GM21786 (cell line): ENCODE results near the gene TANC1.
"Not testable (repeated sequence)": the region's sequence is repeated elsewhere in the genome, so short reads cannot be mapped to it uniquely, and the experiment has no call there.

Experiments
- ATAC-seq: cut with Tn5 transposase; IDR thresholded peaks from one replicate; pipeline ENCODE4 v1.9.1; 2021; ENCODE audit not compliant: unreplicated experiment

The TANC1 gene

DNA sequence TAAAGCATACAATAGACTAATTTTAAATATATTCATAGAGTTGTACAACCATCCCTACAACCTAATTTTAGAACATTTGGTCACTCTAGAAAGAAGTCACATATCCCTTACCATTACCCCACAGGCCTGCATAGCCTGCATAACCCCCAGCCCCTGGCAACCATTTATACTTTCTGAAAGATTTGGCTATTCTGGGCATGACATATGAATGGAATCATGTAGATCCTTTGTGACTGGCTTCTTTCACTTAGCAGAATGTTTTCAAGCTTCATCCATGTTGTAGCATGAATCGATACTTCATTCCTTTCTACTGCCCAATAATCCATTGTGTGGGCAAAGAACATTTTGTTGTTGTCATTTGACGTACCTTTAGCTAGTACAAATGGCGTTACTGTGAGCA lies 166.5 kb downstream of the TANC1 start:
- no peak for ATAC-seq

DNA sequence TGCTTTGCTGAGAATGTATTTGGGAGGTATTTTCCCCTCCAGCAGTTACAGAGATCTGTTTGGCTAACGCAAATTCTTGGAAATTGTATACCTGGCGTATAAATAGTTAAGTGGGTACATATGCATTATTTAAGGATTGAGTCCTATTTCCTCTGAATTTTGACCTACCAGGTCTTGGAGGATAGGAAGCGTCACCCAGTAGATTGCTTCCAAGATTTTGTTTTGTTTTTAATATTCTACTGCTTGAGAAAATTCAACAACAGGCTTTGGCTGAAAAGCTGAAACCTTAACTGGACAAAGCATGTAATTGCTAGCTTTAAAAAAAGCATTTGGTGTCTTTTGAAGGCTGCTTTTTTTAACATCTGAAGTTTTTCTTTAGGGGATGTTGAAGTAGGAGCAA lies 168.0 kb downstream of the TANC1 start:
- no peak for ATAC-seq

DNA sequence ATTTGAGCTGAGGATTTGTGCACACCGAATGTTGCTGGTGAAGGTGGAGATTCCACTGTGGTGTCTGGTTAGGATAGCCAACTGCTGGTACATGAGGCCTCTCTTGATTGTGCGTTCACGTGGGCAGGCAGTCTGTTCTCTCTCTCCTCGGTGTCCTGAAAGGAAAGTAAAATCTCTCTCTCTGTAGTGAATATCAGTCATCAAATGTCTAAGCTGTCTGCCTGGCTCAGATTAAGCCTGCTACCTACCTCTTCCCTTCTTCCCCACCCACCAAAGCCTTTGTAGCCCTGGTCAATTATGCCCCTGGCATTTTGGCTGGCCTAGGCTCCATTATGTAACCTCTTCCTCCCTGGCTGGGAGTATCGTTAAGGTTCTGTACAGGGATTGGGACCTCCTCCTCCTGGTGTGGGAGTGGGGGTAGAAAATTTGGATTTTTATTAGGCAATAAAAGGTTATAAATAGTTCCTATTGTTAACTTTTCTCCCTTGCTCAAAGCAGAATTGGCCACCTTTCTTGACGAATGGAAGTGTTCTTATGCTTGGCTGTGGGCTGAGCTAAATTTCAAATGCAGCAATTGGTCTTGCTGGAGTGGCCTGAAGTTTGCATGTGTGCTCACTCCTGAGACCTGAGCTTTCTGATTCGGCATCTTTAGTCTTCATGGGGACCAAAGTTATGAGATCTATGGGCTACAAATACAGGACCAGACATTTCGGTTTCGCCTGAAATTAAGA lies 169.2 kb downstream of the TANC1 start:
- no peak for ATAC-seq

DNA sequence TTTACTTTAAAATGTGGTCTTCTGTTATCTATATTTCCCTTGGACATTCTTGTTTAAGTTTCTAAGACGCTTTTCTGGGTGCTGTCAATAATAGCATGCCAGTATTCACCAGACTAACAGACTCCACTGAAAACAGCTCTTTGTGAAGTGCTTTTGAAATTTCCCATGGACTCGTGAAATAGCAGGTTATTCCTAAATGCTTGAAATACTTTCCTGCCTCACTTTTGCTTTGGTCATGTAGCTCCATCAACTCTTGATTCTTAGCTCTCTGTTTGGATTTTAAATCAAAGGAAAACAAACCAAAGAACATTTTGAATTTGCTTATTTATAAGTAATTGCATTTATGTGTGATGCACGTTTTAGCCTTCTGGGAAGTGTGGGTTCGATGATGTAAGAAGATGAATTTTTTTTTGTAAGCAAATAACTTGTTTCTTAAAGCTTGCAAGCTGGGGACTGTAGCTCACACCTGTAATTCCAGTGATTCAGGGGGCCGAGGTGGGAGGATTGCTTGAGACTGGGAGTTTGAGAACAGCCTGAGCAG lies 170.3 kb downstream of the TANC1 start:
- ATAC-seq = no peak

DNA sequence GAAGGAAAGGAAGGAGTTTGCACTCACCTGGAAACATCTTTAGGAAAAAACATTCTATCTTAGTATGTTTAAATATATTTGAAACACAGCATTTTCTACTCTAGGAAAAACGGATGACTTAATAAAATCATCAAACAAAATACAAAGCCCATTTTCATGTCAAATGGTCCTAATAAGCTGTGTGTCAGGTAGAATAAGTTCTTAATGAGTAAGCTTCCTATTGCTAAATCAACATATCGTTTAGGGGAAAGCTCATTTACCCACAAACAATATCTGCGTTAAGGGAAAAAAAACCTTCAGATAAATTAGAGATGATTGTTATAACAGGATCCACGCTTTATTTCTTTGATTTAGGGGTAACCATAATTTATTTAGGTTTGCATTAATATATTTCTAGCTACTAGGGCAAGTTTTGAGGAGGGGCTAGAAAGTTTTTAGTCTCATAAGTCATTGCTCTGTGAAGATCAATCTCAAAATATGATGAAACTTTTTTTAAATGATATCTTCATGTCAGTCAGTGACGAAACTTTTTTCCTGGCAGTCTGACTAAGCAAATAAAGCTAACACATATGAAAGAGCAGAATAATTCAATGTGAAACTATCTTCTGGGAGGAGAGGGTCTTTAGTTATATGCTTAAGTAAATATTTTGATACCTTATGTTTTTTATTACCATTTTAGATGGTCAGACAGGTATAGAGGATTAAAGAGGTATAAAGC lies 170.9 kb downstream of the TANC1 start:
- no peak for ATAC-seq

DNA sequence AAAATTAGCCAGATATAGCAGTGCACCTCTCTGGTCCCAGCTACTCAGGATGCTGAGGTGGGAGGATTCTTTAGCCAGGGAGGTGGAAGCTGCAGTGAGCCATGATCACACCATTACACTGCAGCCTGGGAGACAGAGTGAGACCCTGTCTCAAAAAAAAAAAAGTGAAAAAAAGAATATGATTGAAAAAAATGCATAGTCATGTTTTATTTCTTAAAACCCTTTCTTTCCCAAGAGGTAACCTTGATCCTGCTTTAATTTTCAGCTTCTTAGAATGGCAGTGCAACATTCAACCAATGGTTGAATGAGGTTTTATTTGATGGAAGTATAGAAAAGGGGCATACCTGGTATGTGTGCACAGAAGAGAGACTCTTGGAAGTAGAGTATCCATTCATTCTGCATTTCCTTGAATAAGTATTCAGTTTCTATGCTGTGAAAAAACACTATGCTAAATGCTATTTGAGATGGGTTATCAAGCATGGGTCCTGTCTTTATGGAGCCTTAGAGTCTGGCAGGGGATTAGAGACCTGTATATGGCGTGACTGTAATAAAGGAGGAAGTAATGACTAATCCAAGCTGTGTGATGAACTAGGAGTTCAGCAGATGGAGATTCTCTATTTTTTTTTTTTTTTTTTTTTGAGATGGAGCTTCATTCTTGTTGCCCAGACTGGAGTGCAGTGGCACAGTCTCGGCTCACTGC lies 171.8 kb downstream of the TANC1 start:
- ATAC-seq = no peak

DNA sequence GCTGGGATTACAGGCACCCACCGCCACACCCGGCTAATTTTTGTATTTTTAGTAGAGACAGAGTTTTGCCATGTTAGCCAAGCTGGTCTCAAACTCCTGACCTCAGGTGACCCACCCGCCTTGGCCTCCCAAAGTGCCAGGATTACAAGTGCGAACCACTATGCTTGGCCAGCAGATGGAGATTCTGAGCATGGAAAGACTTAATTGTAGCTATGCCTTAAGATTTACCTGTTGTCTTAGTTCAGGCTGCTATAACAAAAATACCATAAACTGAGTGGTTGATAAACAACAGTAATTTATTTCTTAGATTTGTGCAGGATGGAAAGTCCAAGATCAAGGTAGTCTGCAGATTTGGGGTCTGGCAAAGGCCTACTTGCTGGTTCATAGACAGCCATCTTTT lies 172.4 kb downstream of the TANC1 start:
- ATAC-seq = not testable (repeated sequence)

DNA sequence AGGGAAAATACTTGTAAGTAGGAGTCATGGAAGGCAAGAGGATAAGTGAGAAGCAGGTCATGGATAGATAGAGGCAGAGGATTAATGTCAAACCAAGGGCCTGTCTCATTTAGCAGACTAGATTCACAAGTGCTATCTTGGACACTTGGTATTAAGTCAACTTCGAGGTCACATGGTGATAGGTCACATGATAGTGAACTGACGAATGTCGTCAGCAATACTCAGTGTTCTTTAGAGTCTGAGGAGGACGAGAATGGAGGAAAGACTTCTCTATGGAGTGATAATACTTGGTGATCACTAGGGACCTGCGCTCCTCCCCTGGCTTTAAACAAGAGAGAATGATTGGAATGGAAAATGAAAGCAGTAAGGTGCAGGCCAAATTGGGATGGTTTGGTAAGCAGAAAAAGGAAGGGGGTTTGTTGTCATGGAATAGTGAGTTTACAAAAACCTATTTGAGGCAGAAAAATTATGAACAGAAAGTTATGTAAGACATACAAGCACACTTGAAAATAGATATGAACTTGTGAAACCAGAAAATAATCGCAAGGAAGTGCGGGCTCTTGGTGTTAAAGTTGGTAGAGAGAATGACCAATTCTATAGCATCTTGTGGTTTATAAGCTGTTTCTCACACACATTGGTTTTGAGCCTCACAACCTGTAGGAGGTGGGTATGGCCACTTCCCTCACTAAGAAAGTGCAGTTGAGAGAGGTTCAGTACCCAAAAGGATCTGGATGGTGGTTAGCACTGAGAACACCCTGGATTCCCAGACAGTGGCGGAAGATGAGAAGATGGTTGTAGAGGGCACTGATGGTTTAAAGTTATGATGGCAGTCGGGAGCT lies 176.6 kb downstream of the TANC1 start:
- ATAC-seq = peak; percentile 76

DNA sequence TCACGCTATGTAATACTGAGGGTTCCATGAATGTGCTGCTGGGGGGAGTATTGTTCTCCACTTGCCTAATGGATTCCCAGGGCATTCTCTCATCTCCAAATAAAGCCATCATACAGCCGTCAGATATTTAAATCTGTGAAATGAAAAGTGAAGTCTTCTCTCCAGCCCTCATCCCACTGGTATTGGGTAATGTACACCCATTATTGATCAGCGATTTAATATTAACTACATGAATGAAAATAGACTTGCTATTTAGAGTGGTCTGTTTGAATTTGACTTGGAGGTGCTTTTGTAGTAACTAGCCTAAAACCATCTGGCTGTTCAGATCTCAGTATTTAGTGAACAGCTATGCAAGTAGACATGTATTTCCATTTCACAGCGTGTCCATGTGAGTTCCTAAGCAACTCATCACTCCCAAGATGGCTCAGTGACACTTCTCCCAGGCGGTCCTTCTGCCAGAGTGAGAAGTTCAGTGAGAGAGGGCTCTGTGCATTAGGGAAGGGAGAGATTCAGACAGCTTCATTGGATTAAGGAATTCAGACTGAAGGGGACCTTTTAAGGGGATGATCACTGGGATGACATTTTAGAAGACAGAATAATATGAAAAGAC lies 177.4 kb downstream of the TANC1 start:
- ATAC-seq = no peak

DNA sequence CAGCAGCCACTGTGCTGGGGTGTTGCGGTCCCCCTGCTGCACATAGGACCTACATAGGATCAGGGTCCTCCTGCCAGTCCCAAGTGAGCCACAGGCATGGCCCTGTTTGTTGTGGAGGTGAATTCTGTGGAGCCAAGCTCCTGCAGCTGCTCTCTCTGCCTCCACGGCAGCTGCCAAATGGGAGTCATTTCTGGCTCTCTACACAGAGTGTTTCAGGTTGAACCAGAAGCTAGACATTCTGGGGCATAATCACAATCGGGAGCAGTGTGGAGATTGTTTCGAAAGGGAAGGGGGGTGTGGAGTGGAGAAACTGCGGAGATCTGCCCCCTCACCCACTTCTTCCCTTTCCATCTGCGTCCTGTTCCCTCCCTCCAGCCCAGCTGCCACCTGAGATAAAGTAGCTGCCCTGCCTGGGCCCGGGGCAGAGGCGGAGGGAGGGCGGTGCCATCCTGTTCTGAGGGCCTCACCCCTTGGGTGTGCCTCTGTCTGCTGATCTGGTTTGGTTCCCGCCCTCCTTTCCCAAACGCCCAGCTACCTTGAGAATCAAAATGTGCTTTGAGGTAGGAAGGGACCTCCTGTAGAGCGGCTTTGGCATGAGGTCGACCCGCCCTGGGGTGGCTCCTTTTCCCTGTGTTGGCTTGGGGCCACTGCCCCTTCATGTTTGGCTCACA lies 178.7 kb downstream of the TANC1 start:
- ATAC-seq = no peak

DNA sequence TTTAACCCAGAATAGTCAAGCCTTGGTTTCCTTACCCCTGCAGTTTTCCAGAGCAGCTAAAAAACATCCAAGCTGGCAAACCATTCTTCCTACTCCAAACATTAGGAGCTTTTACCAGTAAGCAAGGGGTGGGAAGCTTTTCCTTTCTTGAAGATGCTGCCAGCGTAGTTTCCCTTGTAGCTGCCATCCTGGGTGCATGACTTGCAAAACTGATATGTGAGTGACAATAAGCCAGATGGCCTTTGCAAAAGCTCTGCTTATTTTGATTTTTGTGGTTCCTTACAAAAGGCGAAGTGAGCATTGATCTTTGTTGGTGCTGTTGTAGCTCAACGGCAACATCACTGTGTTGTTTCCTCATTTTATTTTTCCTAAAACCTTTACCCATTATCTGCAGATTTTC lies 179.2 kb downstream of the TANC1 start:
- ATAC-seq = no peak

DNA sequence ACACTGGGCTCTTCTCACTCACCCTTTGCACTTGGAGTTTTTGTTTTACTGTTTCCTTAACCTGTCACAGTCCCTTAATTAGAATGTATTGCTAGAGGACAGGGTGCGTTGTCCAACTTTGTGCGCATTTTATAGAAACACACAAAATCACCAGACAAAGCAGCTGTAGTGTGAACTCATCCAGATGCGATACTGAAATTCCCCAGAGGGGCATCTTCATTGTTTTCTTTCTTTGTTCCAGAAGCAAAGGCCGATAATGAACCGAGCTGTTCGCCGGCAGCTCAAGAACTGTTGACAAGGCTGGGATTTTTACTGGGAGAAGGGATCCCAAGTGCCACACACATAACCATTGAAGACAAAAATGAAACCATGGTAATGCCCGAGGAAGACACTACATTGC lies 180.5 kb downstream of the TANC1 start:
- no peak for ATAC-seq

DNA sequence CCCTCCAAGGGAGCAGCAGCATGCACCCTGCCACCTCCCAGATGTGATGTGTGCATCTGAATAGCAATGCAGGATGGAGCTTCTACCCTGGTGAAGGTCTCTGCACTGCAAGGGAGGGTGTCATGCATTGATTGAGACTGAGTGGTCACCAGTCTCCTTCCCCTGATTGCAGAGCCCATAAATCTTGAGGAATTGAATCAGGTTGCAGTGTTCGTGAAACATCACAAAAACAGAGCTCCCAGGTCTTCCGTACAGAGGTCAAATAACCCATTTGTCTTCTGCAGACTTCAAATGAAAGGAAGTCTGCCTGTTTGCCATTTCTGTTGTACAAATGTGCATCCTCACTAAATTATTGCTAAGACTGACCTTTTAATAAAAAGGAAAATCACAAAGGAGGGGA lies 181.3 kb downstream of the TANC1 start:
- ATAC-seq = no peak

DNA sequence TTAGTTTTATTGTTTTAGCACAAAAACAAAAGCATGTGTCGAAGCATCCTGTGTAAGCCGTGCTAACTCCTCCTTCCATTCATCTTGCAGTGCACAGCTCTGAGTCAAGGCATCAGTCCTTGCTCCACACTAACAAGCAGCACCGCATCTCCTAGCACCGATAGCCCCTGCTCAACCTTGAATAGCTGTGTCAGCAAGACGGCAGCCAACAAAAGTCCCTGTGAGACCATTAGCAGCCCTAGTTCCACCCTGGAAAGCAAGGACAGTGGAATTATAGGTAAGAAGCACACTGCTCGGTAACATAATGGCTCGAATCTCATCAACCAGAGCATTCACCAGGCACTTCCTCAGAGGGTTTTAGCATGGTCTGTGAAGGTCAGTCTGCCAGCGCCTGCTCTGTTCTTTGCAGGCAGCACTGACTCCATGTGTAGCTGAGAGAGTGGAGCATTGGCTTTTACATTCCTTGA lies 181.9 kb downstream of the TANC1 start:
- ATAC-seq = no peak

DNA sequence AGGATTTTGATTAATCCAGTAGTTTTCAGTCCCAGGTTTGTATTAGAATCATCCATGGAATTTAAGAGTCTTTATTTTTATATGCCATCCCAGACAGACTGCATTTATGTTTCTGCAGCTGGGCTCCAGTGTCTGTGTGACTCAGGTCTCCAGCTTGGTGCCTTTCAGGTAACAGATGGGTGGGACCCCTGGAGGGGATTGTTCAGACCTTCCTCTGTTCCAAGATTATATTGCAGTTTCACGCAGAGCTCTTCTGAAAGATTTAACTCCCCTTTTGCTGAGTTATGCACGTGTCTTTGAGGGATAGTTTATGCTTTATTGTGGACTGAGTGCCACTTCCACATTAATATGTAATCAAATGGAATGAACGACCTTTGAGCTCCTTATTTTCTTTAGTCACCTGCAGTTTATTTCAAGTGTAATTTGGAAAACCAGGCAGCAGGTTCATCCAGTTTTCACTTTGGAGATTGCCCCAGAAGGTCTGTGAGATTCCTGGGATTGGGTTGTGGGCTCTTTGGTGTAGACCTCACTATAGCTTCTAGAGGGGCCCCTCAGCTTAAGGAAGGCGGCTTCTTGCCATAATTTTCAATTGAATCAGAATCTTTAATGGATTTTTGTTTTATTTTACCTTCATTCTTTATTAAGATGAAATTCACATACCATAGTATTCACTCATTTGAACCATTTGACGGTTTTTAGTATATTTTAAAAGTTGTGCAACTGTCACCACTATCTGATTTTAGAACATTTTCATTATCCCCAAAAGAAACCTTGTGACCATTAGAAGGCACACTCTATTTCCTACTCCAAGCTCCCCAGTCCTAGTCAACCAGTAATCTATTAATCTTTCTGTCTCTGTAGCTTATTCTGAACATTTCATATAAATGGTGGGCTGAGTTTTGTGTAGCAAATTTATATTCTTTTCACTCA lies 183.0 kb downstream of the TANC1 start:
- ATAC-seq = no peak

DNA sequence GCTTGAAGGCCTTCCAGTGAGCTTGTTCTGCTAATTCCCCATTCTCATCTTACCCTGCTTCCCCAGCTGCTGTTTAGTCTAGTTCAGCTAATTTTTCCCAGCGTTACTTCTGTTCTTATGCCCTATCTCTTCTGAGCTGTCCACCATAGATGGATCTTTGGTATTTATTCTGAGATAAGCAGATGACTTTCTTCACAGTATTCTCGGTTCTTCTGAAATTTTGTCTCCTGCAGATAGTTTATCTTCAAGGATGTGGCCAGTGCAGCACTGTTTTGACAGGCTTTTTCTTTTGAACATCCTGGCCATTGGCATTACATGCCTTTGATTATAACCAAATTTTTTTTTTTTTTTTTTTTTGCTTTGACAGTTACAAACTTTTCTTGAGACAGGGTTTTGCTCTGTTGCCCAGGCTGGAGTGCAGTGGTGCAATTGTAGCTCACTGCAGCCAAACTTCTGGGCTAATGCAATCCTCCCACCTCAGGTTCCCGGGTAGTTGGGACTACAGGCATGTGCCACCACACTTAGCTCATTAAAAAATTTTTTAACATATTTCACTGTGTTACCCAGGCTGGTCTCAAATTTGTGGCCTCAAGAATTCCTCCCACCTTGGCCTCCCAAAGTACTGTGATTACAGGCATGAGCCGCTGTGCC lies 183.8 kb downstream of the TANC1 start:
- no peak for ATAC-seq

DNA sequence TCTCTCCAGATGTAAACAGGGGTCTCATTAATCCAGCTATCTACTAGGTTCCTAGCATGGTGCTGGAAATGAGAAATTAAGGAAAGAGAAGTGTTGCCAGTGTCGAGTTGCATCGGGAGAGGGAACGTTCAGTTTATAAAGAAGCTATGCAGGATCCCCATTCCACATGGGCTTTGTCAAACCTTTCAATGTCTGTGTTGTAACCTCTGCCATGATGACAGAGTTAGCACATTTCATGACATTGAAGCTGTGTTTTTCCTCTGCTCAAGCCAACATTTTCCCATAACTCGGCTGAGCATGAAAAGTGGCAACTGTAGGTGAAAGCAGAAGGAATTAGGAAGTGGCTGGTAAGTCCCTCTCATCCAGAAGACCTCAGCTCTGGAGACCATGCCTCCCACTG lies 184.6 kb downstream of the TANC1 start:
- no peak for ATAC-seq

DNA sequence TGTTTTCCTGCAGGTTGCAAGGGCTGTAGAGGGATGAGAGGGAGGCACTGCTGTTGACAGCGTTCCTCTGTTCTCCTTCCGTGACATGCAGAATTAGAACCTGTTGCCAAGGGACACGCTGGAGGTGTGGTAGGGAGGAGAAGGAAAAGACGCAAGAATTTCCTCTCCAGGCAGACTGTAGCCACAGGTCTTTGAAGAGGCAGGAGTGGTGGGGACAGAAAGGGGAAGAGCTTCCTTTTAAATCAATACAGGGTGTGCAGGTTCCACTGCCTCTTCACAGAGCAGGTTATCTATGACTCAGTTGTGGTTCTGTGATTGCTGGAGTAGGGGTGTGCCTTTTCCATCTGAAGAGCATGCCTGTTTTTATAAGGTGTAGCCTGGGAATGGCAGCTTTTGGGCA lies 185.0 kb downstream of the TANC1 start:
- ATAC-seq = no peak
